GM12891 (cell line): ENCODE results near the gene CA7.
A peak's percentile ranks its signal among the peaks of the same experiment; 100 is the strongest.

Experiments used
- DNase-seq: peaks from one replicate; pipeline ENCODE4 v3.0.0; 2011; ENCODE audit warnings: low spot score; ENCODE audit not compliant: insufficient read length
- FAIRE-seq: peaks from 2 replicates; lab custom pipeline; 2011; peaks lifted over from hg19 to GRCh38; lab: Jason Lieb, UNC
- PAX5 ChIP-seq: IDR thresholded peaks from 2 replicates; pipeline ENCODE4 v1.6.1; 2011; ENCODE audit warnings: low read length, moderate library complexity, mild to moderate bottlenecking; ENCODE audit not compliant: insufficient read depth, severe bottlenecking
- POLR2A ChIP-seq: IDR thresholded peaks from 2 replicates; pipeline ENCODE4 v1.6.1; 2011; ENCODE audit warnings: low read depth, low read length, control low read depth
- POLR2AphosphoS5 ChIP-seq: IDR thresholded peaks from 2 replicates; pipeline ENCODE4 v1.6.1; 2011; ENCODE audit warnings: low read depth, low read length, control low read depth
- POU2F2 ChIP-seq: IDR thresholded peaks from 2 replicates; pipeline ENCODE4 v1.6.1; 2011; ENCODE audit warnings: low read depth, mild to moderate bottlenecking, control low read depth, low read length, moderate library complexity
- SPI1 ChIP-seq: IDR thresholded peaks from 2 replicates; pipeline ENCODE4 v1.6.1; 2011; ENCODE audit warnings: low read depth, low read length, control low read depth
- TAF1 ChIP-seq: IDR thresholded peaks from 2 replicates; pipeline ENCODE4 v1.6.1; 2011; ENCODE audit warnings: low read depth, low read length, control low read depth

Gene CA7

GRCh38 chr16:66902648-66903543, 58.7 kb downstream of the CA7 start:
- FAIRE-seq (no peak), DNase-seq (peak; percentile 5)
- no peak for TF ChIP-seq PAX5
- no peak for TF ChIP-seq TAF1
- no peak for TF ChIP-seq POU2F2
- TF ChIP-seq POLR2A: no peak
- no peak for TF ChIP-seq POLR2AphosphoS5
- TF ChIP-seq SPI1: no peak
